K562 (cell line): Measurements from ENCODE around the gene CMSS1. TPM values are rescaled to one million over a fixed set of nuclear protein-coding genes. Genes with fewer than 3 reads are reported as not detected.

Experiments
- ATAC-seq: fragments of 200-7000 bp; cut with Tn5 transposase; 3 replicates; pipeline ENCODE4 v1.9.1; 2020; ENCODE audit warnings: moderate library complexity
- BruUV-seq: library from RNA; stranded (reverse); fragments of 400-500 nt; replicated peaks from 2 replicates; lab custom pipeline; 2021; lab: Mats Ljungman, UMichigan
- CTCF ChIA-PET: fragments of 300-600 bp; formaldehyde crosslinking; extraction: SDS; loops from one replicate; lab custom pipeline; 2021; ENCODE audit warnings: low intra/inter-chr PET ratio; lab: Yijun Ruan, JAX
- POLR2A ChIA-PET: fragments of 300-600, 350-650 bp; sonication (Branson Sonifier 250); formaldehyde crosslinking; extraction: SDS; loops from one replicate; lab custom pipeline; 2021; ENCODE audit warnings: antibody characterized with exemption, inconsistent platforms; lab: Yijun Ruan, JAX
- DNase-seq, 4 experiments: peaks; one replicate each; pipeline versions ENCODE4 v3.0.0 to v3.0.0-alpha.2; 2011 to 2018; ENCODE audit warnings: low spot score in 3 of 4, mixed read lengths in 3 of 4; ENCODE audit errors: extremely low read depth in 1 of 4
- FAIRE-seq: peaks from 2 replicates; lab custom pipeline; 2011; peaks lifted over from hg19 to GRCh38; lab: Jason Lieb, UNC
- H2AFZ ChIP-seq: 2 replicates; pipeline ENCODE4 v1.6.0; 2011; ENCODE audit warnings: low read depth, low read length, control low read depth, inconsistent platforms
- H3K27ac ChIP-seq: fragments of 200-600 bp; 3 replicates; pipeline ENCODE4 v1.8.0; 2011; ENCODE audit warnings: low read depth, mild to moderate bottlenecking, control low read depth, inconsistent platforms, low read length, moderate library complexity, mixed read lengths; ENCODE audit errors: extremely low read depth
- H3K27me3 ChIP-seq, 2 experiments: fragments of 300-600 bp in 1 of 2; 2 replicates in 1 of 2; 3 replicates in 1 of 2; pipeline versions ENCODE4 v1.6.0 to v1.8.0; 2011; ENCODE audit warnings: inconsistent platforms in 2 of 2, low read length in 2 of 2, mild to moderate bottlenecking in 1 of 2, mixed read lengths in 1 of 2, moderate library complexity in 1 of 2; ENCODE audit not compliant: control insufficient read depth in 2 of 2, insufficient read depth in 2 of 2
- H3K36me3 ChIP-seq: fragments of 300-600 bp; 3 replicates; pipeline ENCODE4 v1.8.0; 2011; ENCODE audit warnings: mild to moderate bottlenecking, low read length, inconsistent platforms; ENCODE audit not compliant: control insufficient read depth, insufficient read depth
- H3K4me1 ChIP-seq, 2 experiments: fragments of 200-600 bp in 1 of 2; replicated peaks in 1 of 2; 2 replicates in 1 of 2; 3 replicates in 1 of 2; pipeline versions ENCODE4 v1.5.1 to v1.8.0; 2011; ENCODE audit warnings: inconsistent platforms in 2 of 2, low read length in 2 of 2, mild to moderate bottlenecking in 1 of 2, mixed read lengths in 1 of 2, moderate library complexity in 1 of 2; ENCODE audit not compliant: control insufficient read depth in 2 of 2, insufficient read depth in 2 of 2
- H3K4me2 ChIP-seq: 2 replicates; pipeline ENCODE4 v1.6.1; 2011; ENCODE audit warnings: low read length, control low read depth, inconsistent platforms, mixed read lengths; ENCODE audit not compliant: insufficient read depth
- H3K4me3 ChIP-seq: fragments of 200-600 bp; sonication (generic), shearing (Covaris generic); 2 replicates; pipeline ENCODE4 v1.5.1; 2016; ENCODE audit warnings: control low read depth, inconsistent platforms
- H3K79me2 ChIP-seq: fragments of 200-600 bp; 3 replicates; pipeline ENCODE4 v1.8.0; 2011; ENCODE audit warnings: low read length, inconsistent platforms; ENCODE audit not compliant: control insufficient read depth, insufficient read depth
- H3K9ac ChIP-seq, 2 experiments: 2 replicates each; pipeline versions ENCODE4 v1.6.0 to v1.6.1; 2011; ENCODE audit warnings: low read depth in 2 of 2, low read length in 2 of 2, control low read depth in 1 of 2, inconsistent platforms in 1 of 2, mild to moderate bottlenecking in 1 of 2, mixed read lengths in 1 of 2; ENCODE audit not compliant: insufficient read depth in 1 of 2
- H3K9me1 ChIP-seq: one replicate; pipeline ENCODE4 v1.6.0; 2011; ENCODE audit warnings: inconsistent platforms, mild to moderate bottlenecking, low read length, moderate library complexity; ENCODE audit not compliant: control insufficient read depth, insufficient read depth
- H3K9me3 ChIP-seq: replicated peaks from 2 replicates; pipeline ENCODE4 v1.5.1; 2011; ENCODE audit warnings: low read depth, low read length, inconsistent platforms; ENCODE audit not compliant: control insufficient read depth, insufficient read depth
- H4K20me1 ChIP-seq: replicated peaks from 2 replicates; pipeline ENCODE4 v1.6.1; 2011; ENCODE audit warnings: low read length, inconsistent platforms, mixed read lengths; ENCODE audit not compliant: control insufficient read depth, insufficient read depth
- ARNT ChIP-seq, 2 experiments: fragments of 450-650 bp; IDR thresholded peaks; 2 replicates each; pipeline ENCODE4 v1.6.1; 2016; ENCODE audit warnings: mild to moderate bottlenecking in 1 of 2
- DDX20 ChIP-seq: fragments of 450-650 bp; IDR thresholded peaks from 2 replicates; pipeline ENCODE4 v1.6.1; 2016; ENCODE audit warnings: missing genetic modification characterization, low read depth, mild to moderate bottlenecking, missing compliant biosample characterization, moderate library complexity
- FOS ChIP-seq: IDR thresholded peaks from 3 replicates; pipeline ENCODE4 v1.6.1; 2011; ENCODE audit not compliant: insufficient read length; ENCODE audit errors: extremely low read depth
- HNRNPH1 ChIP-seq: fragments of 200-400 bp; formaldehyde crosslinking; optimal IDR thresholded peaks from 2 replicates; pipeline ENCODE3; 2017; ENCODE audit warnings: low read depth, mild to moderate bottlenecking, low read length, moderate library complexity
- NR0B1 ChIP-seq: fragments of 450-650 bp; IDR thresholded peaks from one replicate; pipeline ENCODE4 v1.6.1; 2018; ENCODE audit warnings: mild to moderate bottlenecking, moderate library complexity; ENCODE audit not compliant: partially characterized antibody
- TCF7 ChIP-seq: sonication (generic); IDR thresholded peaks from 2 replicates; pipeline ENCODE4 v1.6.1; 2016; ENCODE audit warnings: antibody characterized with exemption, borderline replicate concordance
- ZNF184 ChIP-seq: sonication (generic); formaldehyde crosslinking; IDR thresholded peaks from 2 replicates; pipeline ENCODE4 v1.5.0; 2020; ENCODE audit warnings: missing genetic modification reagents
- ZNF24 ChIP-seq: fragments of 450-650 bp; IDR thresholded peaks from 2 replicates; pipeline ENCODE4 v1.6.1; 2016
- WGBS: fragments of 100-300 bp; shearing (Covaris generic); methylation state at CpG from one replicate; pipeline ENCODE4 v1.1.6; 2016; ENCODE audit warnings: low coverage, mixed read lengths; ENCODE audit not compliant: insufficient coverage; ENCODE audit errors: missing lambda C conversion rate; 5-methylcytosine and 5-hydroxymethylcytosine counted together
- in situ Hi-C: fragments of 300-500 bp; cut with MboI; formaldehyde crosslinking; loops from 4 replicates; pipeline ENCODE4 v1.15.0; 2018; ENCODE audit warnings: inconsistent platforms, mixed read lengths
- intact Hi-C: fragments of 100-400 bp; cut with micrococcal nuclease; formaldehyde crosslinking; loops from 2 replicates; pipeline ENCODE4 v1.14.2; 2022
- polyA plus RNA-seq, 8 experiments: library from polyadenylated mRNA; depleted of rRNA in 4 of 8; stranded (reverse) in 5 of 8; unstranded in 3 of 8; fragments of >200 nt; fragmentation: Nextera tagmentation in 2 of 8; fragmentation: Illumina TruSeq in 1 of 8; extraction: Ambion mirVana in 2 of 8; extraction: Trizol in 1 of 8; gene quantifications; 2 replicates each; pipeline versions ENCODE4 v1.2.1 to v1.2.3, GENCODE V29; 2011 to 2014; ENCODE audit warnings: inconsistent platforms in 1 of 8, missing spikeins in 1 of 8
- total RNA-seq, 7 experiments: library from RNA; depleted of rRNA in 6 of 7; stranded (reverse); fragments of >200 nt in 6 of 7; fragmentation: Illumina TruSeq in 2 of 7; extraction: Trizol in 2 of 7; gene quantifications; 2 replicates each; pipeline versions ENCODE4 v1.2.1 to v1.2.3, GENCODE V29; 2011 to 2021; ENCODE audit warnings: low replicate concordance in 1 of 7
- TF ChIP-seq, protein P1 (sequence below): sonication (generic); formaldehyde crosslinking; IDR thresholded peaks from 2 replicates; pipeline ENCODE4 v1.8.0; 2022; ENCODE audit warnings: mild to moderate bottlenecking, low read depth, missing genetic modification reagents

The CMSS1 gene
- total and polyA plus RNA-seq, 9 of the 15 experiments (the other 6 are each of a cell fraction or from before 2014, with no cell fraction given): 46.9 to 109 (median 72.3) TPM

- TF ChIP-seq TCF7 (no peak), ARNT (IDR thresholded peaks at IDR 0.05) (no peak), FOS (no peak), DDX20 (tag) (no peak), ZNF24 (no peak), HNRNPH1 (no peak), ZNF184 (CRISPR knock-in tag) (no peak), NR0B1 (no peak)
- TF ChIP-seq, protein P1, sequence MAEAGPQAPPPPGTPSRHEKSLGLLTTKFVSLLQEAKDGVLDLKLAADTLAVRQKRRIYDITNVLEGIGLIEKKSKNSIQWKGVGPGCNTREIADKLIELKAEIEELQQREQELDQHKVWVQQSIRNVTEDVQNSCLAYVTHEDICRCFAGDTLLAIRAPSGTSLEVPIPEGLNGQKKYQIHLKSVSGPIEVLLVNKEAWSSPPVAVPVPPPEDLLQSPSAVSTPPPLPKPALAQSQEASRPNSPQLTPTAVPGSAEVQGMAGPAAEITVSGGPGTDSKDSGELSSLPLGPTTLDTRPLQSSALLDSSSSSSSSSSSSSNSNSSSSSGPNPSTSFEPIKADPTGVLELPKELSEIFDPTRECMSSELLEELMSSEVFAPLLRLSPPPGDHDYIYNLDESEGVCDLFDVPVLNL (CRISPR knock-in tag): no peak
- POLR2A ChIA-PET: interaction anchor here (0.6 to 0.8 kb wide), 2 partner anchors 43 to 100 kb away, joined by 3 read pairs; no protein-coding TSS in a partner anchor
- Histone ChIP-seq H3K9me1 (no peaks in the 10 kb centered on the region), H3K36me3 (no peaks in the 10 kb centered on the region), H3K9me3 (no peaks in the 10 kb centered on the region), H3K4me2 (no peak overlapping the region), H3K27me3 (no peaks in the 10 kb centered on the region), H3K9ac (no peak overlapping the region), H3K27ac (no peak overlapping the region), H4K20me1 (no peaks in the 10 kb centered on the region), H3K4me1 (no peaks in the 10 kb centered on the region), H3K4me3 (no peak overlapping the region), H3K79me2 (no peaks in the 10 kb centered on the region), H2AFZ (no peak overlapping the region)
- BruUV-seq: no TSS peak
- 81% methylated on average over 8 of the region's 9 CpGs for WGBS
- intact Hi-C loops (no loop called here), in situ Hi-C loops (no loop called here)
- no peak for DNase-seq
- no peak for FAIRE-seq
- CTCF ChIA-PET: no interaction called here
- ATAC-seq: no peak
These were observed 203.4 kb downstream of the CMSS1 start for GRCh38 chr3:100020876-100021644.
